ENCODE data around the gene ATG2A. TPM values are rescaled to one million over a fixed set of nuclear protein-coding genes. Genes with fewer than 3 reads are reported as not detected.

Gene ATG2A
- total RNA-seq, 1 experiment from 2014 or later = 5.2 TPM

GRCh38 chr11:64867748-64868462, 49.1 kb downstream of the ATG2A start:
- in situ Hi-C loops (cut with HindIII; ENCODE audit: low pct_unique_long_range_greater_than_20kb, low sequenced_read_pairs) = no loop called here

GRCh38 chr11:64866173-64866491, 50.9 kb downstream of the ATG2A start:
- in situ Hi-C loops (cut with HindIII; ENCODE audit: low pct_unique_long_range_greater_than_20kb, low sequenced_read_pairs) = no loop called here
- no peak for DNase-seq (ENCODE audit: low read depth, low spot score)

More at GRCh38 chr11:64867748-64868462, 49.1 kb downstream of the ATG2A start:
- DNase-seq (ENCODE audit: low read depth, low spot score) = no peak

- in situ Hi-C loops (cut with HindIII; ENCODE audit: low pct_unique_long_range_greater_than_20kb, low sequenced_read_pairs) = no loop called here
- no peak for DNase-seq (ENCODE audit: low read depth, low spot score)
Observed at GRCh38 chr11:64865286-64866172, 51.5 kb downstream of the ATG2A start.

GRCh38 chr11:64864473-64865285, 52.3 kb downstream of the ATG2A start:
- DNase-seq (ENCODE audit: low read depth, low spot score) = no peak
- in situ Hi-C loops (cut with HindIII; ENCODE audit: low pct_unique_long_range_greater_than_20kb, low sequenced_read_pairs) = no loop called here

GRCh38 chr11:64864135-64864472, 52.9 kb downstream of the ATG2A start:
- DNase-seq (ENCODE audit: low read depth, low spot score) = no peak
- in situ Hi-C loops (cut with HindIII; ENCODE audit: low pct_unique_long_range_greater_than_20kb, low sequenced_read_pairs) = no loop called here

- no peak for DNase-seq (ENCODE audit: low read depth, low spot score)
- in situ Hi-C loops (cut with HindIII; ENCODE audit: low pct_unique_long_range_greater_than_20kb, low sequenced_read_pairs) = no loop called here
Observed at GRCh38 chr11:64863391-64864060, 53.5 kb downstream of the ATG2A start.

- DNase-seq (ENCODE audit: low read depth, low spot score) = no peak
- in situ Hi-C loops (cut with HindIII; ENCODE audit: low pct_unique_long_range_greater_than_20kb, low sequenced_read_pairs) = no loop called here
Observed at GRCh38 chr11:64862987-64863390, 54.0 kb downstream of the ATG2A start.

GRCh38 chr11:64861227-64861975, 55.6 kb downstream of the ATG2A start:
- no peak for DNase-seq (ENCODE audit: low read depth, low spot score)
- in situ Hi-C loops (cut with HindIII; ENCODE audit: low pct_unique_long_range_greater_than_20kb, low sequenced_read_pairs) = no loop called here

GRCh38 chr11:64859542-64860414, 57.2 kb downstream of the ATG2A start:
- in situ Hi-C loops (cut with HindIII; ENCODE audit: low pct_unique_long_range_greater_than_20kb, low sequenced_read_pairs) = no loop called here
- no peak for DNase-seq (ENCODE audit: low read depth, low spot score)

GRCh38 chr11:64858467-64859263, 58.3 kb downstream of the ATG2A start:
- in situ Hi-C loops (cut with HindIII; ENCODE audit: low pct_unique_long_range_greater_than_20kb, low sequenced_read_pairs) = no loop called here

GRCh38 chr11:64857485-64857884, 59.5 kb downstream of the ATG2A start:
- in situ Hi-C loops (cut with HindIII; ENCODE audit: low pct_unique_long_range_greater_than_20kb, low sequenced_read_pairs) = no loop called here
- DNase-seq (ENCODE audit: low read depth, low spot score) = no peak

More at GRCh38 chr11:64858467-64859263, 58.3 kb downstream of the ATG2A start:
- DNase-seq (ENCODE audit: low read depth, low spot score) = no peak

GRCh38 chr11:64856382-64857227, 60.4 kb downstream of the ATG2A start:
- no peak for DNase-seq (ENCODE audit: low read depth, low spot score)
- in situ Hi-C loops (cut with HindIII; ENCODE audit: low pct_unique_long_range_greater_than_20kb, low sequenced_read_pairs) = no loop called here

GRCh38 chr11:64855596-64856304, 61.3 kb downstream of the ATG2A start:
- DNase-seq (ENCODE audit: low read depth, low spot score) = no peak

More at GRCh38 chr11:64855596-64856304, 61.3 kb downstream of the ATG2A start:
- in situ Hi-C loops (cut with HindIII; ENCODE audit: low pct_unique_long_range_greater_than_20kb, low sequenced_read_pairs) = no loop called here
